Esophagus squamous epithelium (tissue), 5 donors: Measurements from ENCODE around the gene ANKRD44. TPM values are rescaled to one million over a fixed set of nuclear protein-coding genes. Genes with fewer than 3 reads are reported as not detected.

Source experiments
- DNase-seq: peaks from one replicate; lab custom pipeline; 2025; lab: John Stamatoyannopoulos, UW
- H3K27ac ChIP-seq, 4 donors: fragments of 200-600 bp; sonication (generic); one replicate each; pipeline ENCODE4 v1.5.1; 2016 to 2019; ENCODE audit warnings: mild to moderate bottlenecking in 1 of 4
- H3K27me3 ChIP-seq, 4 donors: fragments of 200-600 bp; sonication (generic); 1 replicate in 3 of 4; 2 replicates in 1 of 4; pipeline versions ENCODE4 v1.5.1 to v1.6.0; 2017 to 2021; ENCODE audit warnings: antibody characterized with exemption in 1 of 4
- H3K36me3 ChIP-seq, 3 donors: fragments of 200-600 bp; sonication (generic); one replicate each; pipeline ENCODE4 v1.5.1; 2016 to 2019
- H3K4me1 ChIP-seq, 3 donors: fragments of 200-600 bp; sonication (generic); one replicate each; pipeline ENCODE4 v1.5.1; 2017 to 2019
- H3K4me3 ChIP-seq, 4 donors: fragments of 200-600 bp; sonication (generic); 1 replicate in 3 of 4; 2 replicates in 1 of 4; pipeline ENCODE4 v1.5.1; 2016 to 2019; ENCODE audit warnings: mild to moderate bottlenecking in 2 of 4, moderate library complexity in 1 of 4
- H3K9me3 ChIP-seq, 3 donors: fragments of 200-600 bp; sonication (generic); one replicate each; pipeline ENCODE4 v1.5.1; 2016 to 2019
- POLR2A ChIP-seq, 4 donors: fragments of 450-650 bp; IDR thresholded peaks; one replicate each; pipeline ENCODE4 v1.6.1; 2017; ENCODE audit warnings: antibody characterized with exemption in 4 of 4, mild to moderate bottlenecking in 4 of 4, moderate library complexity in 3 of 4
- WGBS, 2 donors: methylation state at CpG; one replicate each; pipeline ENCODE4 v1.1.5; 2018; 5-methylcytosine and 5-hydroxymethylcytosine counted together
- intact Hi-C: fragments of 100-400 bp; cut with DNase I; formaldehyde crosslinking; loops from one replicate; pipeline ENCODE4 v1.15.0; 2022
- total RNA-seq, 4 donors: library from RNA; depleted of rRNA; stranded (reverse); fragments of >200 nt; gene quantifications; one replicate each; pipeline ENCODE4 v1.1.0, GENCODE V29; 2016
- TF ChIP-seq, protein P1 (sequence below), 6 experiments: fragments of 450-650 bp in 4 of 6; fragments of 200-600 bp in 2 of 6; sonication (generic) in 2 of 6; IDR thresholded peaks; one replicate each; pipeline ENCODE4 v1.5.1; 2016 to 2019; ENCODE audit warnings: antibody characterized with exemption in 6 of 6, mild to moderate bottlenecking in 4 of 6, moderate library complexity in 4 of 6
- donor health status: DM: yes; HTN: yes; CAD: no.

Gene ANKRD44
- total RNA-seq, 4 donors from 2014 or later: 4.5 to 54.0 (median 11.4) TPM

DNA sequence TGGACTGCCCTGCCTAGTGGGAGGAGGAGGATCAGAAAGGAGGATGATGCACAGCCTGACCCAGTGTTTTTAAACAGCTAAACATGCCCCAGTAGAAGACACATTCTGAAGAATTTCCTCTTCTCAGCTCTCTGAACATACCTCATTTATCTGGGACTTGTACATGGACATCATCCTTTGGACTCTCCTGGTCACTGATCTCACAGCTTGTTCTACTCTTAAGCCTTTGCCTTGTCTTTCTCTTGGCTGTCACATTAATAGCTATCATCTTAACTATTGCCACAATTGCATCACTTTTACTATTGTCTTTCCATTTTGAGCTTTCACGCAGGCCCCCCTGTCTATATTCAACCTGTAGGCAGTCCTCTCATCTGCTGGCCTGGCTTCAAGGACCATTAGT is 342.1 kb downstream of the ANKRD44 start:
- 91 to 100% methylated on average over 1 of the region's 1 CpG for WGBS, 2 donors
- no peak overlapping the region for H3K4me3 ChIP-seq
- DNase-seq: no peak
- intact Hi-C loops: no loop called here
- no peaks in the 10 kb centered on the region for H3K36me3 ChIP-seq
- no peaks in the 10 kb centered on the region for H3K9me3 ChIP-seq
- H3K4me1 ChIP-seq: no peaks in the 10 kb centered on the region
- H3K27me3 ChIP-seq: no peaks in the 10 kb centered on the region
- H3K27ac ChIP-seq: no peak overlapping the region
- TF ChIP-seq, protein P1, sequence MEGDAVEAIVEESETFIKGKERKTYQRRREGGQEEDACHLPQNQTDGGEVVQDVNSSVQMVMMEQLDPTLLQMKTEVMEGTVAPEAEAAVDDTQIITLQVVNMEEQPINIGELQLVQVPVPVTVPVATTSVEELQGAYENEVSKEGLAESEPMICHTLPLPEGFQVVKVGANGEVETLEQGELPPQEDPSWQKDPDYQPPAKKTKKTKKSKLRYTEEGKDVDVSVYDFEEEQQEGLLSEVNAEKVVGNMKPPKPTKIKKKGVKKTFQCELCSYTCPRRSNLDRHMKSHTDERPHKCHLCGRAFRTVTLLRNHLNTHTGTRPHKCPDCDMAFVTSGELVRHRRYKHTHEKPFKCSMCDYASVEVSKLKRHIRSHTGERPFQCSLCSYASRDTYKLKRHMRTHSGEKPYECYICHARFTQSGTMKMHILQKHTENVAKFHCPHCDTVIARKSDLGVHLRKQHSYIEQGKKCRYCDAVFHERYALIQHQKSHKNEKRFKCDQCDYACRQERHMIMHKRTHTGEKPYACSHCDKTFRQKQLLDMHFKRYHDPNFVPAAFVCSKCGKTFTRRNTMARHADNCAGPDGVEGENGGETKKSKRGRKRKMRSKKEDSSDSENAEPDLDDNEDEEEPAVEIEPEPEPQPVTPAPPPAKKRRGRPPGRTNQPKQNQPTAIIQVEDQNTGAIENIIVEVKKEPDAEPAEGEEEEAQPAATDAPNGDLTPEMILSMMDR (IDR thresholded peaks at IDR 0.05): no peak
- no peak for TF ChIP-seq POLR2A (IDR thresholded peaks at IDR 0.05)

DNA sequence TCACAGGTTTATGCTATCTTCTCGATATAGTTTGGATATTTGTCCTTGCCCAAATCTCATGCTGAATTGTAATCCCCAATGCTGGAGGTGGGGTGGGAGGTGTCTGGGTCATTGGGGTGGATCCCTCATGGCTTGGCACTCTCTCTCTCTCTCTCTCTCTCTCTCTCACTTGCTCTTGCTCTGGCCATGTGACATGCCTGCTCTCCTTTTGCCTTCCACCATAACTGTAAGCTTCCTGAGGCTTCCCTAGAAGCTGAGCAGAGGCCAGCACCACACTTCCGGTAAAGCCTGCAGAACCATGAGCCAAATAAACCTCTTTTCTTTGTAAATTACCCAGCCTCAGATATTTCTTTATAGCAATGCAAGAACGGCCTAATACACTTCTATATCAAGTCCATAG is 342.8 kb downstream of the ANKRD44 start:
- TF ChIP-seq, protein P1 (IDR thresholded peaks at IDR 0.05): no peak
- TF ChIP-seq POLR2A (IDR thresholded peaks at IDR 0.05): no peak
- no peaks in the 10 kb centered on the region for H3K36me3 ChIP-seq
- H3K9me3 ChIP-seq: no peaks in the 10 kb centered on the region
- no peaks in the 10 kb centered on the region for H3K27me3 ChIP-seq
- WGBS, 2 donors: 69 to 92% methylated on average over 3 of the region's 3 CpGs
- DNase-seq: no peak
- H3K27ac ChIP-seq: no peak overlapping the region
- H3K4me3 ChIP-seq: no peak overlapping the region
- H3K4me1 ChIP-seq: no peaks in the 10 kb centered on the region
- intact Hi-C loops: no loop called here

DNA sequence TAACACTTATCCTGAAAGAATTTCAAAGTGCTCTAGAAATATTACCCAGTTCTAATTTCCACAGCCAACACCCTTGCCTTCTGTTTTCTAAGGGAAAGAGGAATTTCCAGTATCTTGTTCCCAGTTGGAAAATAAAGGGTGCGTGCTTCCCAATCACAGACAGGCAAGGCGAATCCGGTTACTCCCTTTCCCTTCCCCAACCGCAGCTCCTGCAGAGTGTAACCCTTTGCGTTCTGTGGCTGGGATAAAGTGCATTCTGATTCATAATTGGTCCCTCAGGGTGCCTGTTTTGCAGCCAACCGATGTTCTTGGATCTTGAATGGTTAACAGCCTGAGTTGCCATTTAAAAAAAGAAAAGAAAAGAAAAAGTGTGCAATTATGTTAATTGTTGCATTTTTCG is 343.5 kb downstream of the ANKRD44 start:
- Histone ChIP-seq H3K36me3 (no peaks in the 10 kb centered on the region), H3K4me1 (no peaks in the 10 kb centered on the region), H3K27ac (no peak overlapping the region), H3K9me3 (no peaks in the 10 kb centered on the region), H3K4me3 (peak overlapping the region in 3 of 4 donors; percentile 10 to 47 (median 29)), H3K27me3 (no peaks in the 10 kb centered on the region)
- no peak for DNase-seq
- TF ChIP-seq POLR2A (IDR thresholded peaks at IDR 0.05): no peak
- TF ChIP-seq, protein P1 (IDR thresholded peaks at IDR 0.05): no peak
- intact Hi-C loops: no loop called here
- WGBS, 2 donors: 21 to 26% methylated on average over 7 of the region's 7 CpGs

DNA sequence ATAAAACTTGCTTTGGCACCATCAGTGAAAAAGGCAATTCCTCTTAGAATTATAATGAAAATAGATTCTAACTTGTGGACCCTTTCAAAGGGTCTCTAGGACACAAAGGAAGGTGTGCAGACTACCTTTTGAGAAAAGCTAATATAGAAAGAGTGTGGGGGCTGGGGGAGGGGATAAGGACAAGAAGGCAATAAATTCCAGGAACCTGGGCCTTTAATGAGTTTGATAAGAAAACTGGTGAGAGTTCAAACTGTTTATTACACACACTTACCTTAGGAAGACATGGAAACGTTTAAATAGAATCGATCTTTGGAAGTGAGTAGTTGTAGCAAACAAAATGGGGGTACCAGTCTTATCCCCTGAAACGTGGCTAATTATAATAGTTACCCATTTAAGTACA is 344.5 kb downstream of the ANKRD44 start:
- Histone ChIP-seq H3K9me3 (no peaks in the 10 kb centered on the region), H3K4me1 (no peaks in the 10 kb centered on the region), H3K27ac (no peak overlapping the region), H3K36me3 (no peaks in the 10 kb centered on the region), H3K4me3 (no peak overlapping the region), H3K27me3 (no peaks in the 10 kb centered on the region)
- WGBS, 2 donors: 55 to 69% methylated on average over 3 of the region's 3 CpGs
- TF ChIP-seq, protein P1 (IDR thresholded peaks at IDR 0.05): no peak
- no peak for TF ChIP-seq POLR2A (IDR thresholded peaks at IDR 0.05)
- no peak for DNase-seq
- intact Hi-C loops: no loop called here

DNA sequence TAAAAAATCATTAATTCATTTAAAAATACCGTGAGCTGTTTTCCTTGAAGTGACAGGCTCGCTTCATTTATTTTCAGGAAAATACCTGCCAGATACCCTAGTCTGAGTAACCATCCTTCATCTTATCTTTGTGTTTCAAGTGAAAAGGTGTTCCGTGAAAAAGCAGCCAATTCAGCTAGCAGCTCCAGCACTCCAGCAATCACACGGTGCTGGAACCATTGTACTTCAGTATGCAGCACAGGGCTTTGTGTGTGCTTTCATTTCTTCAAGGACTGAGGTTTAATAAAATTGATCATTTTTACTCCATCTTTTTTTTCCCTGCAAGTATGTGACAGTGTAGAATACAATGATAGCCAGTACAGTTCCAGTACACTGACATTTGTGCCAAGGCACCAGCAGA is 344.9 kb downstream of the ANKRD44 start:
- 79 to 83% methylated on average over 4 of the region's 4 CpGs for WGBS, 2 donors
- intact Hi-C loops: no loop called here
- Histone ChIP-seq H3K27ac (no peak overlapping the region), H3K27me3 (no peaks in the 10 kb centered on the region), H3K36me3 (no peaks in the 10 kb centered on the region), H3K4me3 (no peak overlapping the region), H3K9me3 (no peaks in the 10 kb centered on the region), H3K4me1 (no peaks in the 10 kb centered on the region)
- TF ChIP-seq, protein P1 (IDR thresholded peaks at IDR 0.05): no peak
- TF ChIP-seq POLR2A (IDR thresholded peaks at IDR 0.05): no peak
- no peak for DNase-seq
